ENCODE measurements around the gene CNOT6L. TPM values are rescaled to one million over a fixed set of nuclear protein-coding genes. Genes with fewer than 3 reads are reported as not detected.
"Not testable (repeated sequence)": the region's sequence is repeated elsewhere in the genome, so short reads cannot be mapped to it uniquely, and the experiment has no call there.

Gene CNOT6L
- total RNA-seq, 1 donor, result 14.2 TPM

DNA sequence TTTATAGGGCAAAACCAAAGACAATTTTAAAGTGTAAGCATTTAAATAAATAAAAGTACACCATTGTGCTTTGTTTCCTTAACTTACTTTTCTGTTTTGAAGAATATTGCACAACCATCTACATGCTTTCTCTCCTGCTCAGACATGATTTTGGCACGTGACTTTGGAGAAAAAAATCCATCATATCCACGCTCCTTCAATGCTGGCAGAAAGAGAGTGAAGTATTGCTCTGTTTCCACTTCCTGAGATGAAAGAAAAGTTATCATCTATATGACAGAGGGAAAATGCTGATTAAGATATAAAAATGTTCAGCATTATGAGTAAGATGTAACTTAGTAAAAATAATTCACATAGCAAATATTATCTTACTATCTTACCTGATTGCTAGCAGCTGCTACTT is 77.1 kb downstream of the CNOT6L start:
- DNase-seq (ENCODE audit: low read depth), result peak; percentile 17
- TF ChIP-seq, protein P1, sequence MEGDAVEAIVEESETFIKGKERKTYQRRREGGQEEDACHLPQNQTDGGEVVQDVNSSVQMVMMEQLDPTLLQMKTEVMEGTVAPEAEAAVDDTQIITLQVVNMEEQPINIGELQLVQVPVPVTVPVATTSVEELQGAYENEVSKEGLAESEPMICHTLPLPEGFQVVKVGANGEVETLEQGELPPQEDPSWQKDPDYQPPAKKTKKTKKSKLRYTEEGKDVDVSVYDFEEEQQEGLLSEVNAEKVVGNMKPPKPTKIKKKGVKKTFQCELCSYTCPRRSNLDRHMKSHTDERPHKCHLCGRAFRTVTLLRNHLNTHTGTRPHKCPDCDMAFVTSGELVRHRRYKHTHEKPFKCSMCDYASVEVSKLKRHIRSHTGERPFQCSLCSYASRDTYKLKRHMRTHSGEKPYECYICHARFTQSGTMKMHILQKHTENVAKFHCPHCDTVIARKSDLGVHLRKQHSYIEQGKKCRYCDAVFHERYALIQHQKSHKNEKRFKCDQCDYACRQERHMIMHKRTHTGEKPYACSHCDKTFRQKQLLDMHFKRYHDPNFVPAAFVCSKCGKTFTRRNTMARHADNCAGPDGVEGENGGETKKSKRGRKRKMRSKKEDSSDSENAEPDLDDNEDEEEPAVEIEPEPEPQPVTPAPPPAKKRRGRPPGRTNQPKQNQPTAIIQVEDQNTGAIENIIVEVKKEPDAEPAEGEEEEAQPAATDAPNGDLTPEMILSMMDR (IDR thresholded peaks at IDR 0.05; ENCODE audit: insufficient read depth, low read depth, low read length), result no peak
- H3K4me3 ChIP-seq (ENCODE audit: low read depth, low read length), result no peak overlapping the region

DNA sequence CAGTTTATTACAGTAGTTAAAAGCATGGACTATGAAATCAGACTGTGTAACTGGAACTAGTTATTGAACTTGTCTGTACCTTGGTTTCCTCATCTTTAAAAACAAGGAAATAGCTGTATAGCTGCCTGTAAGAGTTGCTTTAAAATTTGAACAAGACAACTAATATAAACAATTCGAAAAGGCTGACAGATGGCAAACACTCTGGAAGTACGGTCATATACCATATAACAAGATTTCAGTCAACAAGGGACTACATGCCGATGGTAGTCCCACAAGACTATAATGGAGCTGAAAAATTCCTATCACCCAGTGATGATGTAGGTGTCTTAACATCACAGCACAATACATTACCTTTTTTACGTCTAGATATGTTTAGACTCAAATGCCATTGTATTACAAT is 78.7 kb downstream of the CNOT6L start:
- TF ChIP-seq, protein P1 (IDR thresholded peaks at IDR 0.05; ENCODE audit: insufficient read depth, low read depth, low read length), result no peak

DNA sequence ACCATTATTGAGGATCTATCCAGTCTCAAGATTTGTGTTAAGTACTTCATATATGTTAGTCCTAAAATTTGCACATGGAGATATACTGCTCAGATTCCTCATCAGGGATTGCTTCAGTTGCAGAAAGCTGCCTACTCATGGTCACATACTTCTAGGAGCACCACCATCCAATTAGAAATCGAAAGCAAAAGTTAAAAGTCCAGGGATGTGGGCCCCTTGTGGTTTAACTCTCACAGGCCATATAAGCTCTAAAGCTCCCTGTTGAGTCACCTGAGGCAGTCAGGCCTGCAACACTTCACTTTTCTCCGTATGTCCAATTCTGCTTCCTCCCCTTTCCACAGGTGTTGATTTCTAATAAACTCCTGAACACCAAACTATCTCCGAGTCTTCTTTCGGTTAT is 84.2 kb downstream of the CNOT6L start:
- peak overlapping the region; percentile 5 for H3K4me3 ChIP-seq (ENCODE audit: low read depth, low read length)
- peak; percentile 93 for DNase-seq (ENCODE audit: low read depth)
- TF ChIP-seq, protein P1 (IDR thresholded peaks at IDR 0.05; ENCODE audit: insufficient read depth, low read depth, low read length), result peak; percentile 9

More for the DNA sequence above, 78.7 kb downstream of the CNOT6L start:
- no peak for DNase-seq (ENCODE audit: low read depth)
- H3K4me3 ChIP-seq (ENCODE audit: low read depth, low read length), result no peak overlapping the region

DNA sequence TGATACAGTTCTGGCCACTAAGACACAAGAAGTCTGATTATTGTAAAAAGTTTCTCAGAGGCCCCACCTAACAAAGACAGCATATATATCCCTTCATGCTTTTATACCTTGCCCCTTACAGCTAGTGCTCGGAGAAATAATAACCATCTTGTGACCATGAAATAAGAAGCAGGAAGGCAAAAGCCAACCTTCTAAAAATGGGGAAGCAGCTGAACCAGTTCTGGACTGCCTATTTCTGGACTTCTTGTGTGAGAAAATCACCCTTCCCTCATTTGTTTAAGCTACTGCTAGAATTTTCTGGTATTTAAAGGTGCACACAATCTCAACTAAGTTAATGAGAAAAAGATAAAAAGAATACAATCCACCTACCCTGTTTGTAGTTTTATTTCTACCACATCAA is 87.5 kb downstream of the CNOT6L start:
- H3K4me3 ChIP-seq (ENCODE audit: low read depth, low read length), result no peak overlapping the region
- no peak for DNase-seq (ENCODE audit: low read depth)
- TF ChIP-seq, protein P1 (IDR thresholded peaks at IDR 0.05; ENCODE audit: insufficient read depth, low read depth, low read length), result no peak

DNA sequence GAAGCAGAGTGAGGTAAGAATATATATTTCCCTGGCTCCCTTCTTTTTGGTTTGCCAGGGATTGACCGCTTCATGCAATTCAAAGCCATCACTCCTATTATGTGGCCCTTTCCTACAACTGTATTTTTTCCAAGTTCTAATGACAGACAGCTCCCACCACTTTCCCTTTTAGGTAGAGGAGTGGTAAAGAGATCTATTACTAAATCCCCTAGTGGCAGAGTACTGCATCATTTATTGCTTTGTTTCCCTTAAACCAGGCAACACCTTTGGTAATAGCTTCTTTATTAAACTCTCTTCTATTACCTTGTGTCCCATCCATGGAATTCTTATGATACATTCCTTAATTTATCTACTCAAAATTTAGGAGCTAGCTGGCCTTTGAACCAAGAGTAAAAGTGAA is 90.7 kb downstream of the CNOT6L start:
- H3K4me3 ChIP-seq (ENCODE audit: low read depth, low read length), result no peak overlapping the region
- TF ChIP-seq, protein P1 (IDR thresholded peaks at IDR 0.05; ENCODE audit: insufficient read depth, low read depth, low read length), result no peak

DNA sequence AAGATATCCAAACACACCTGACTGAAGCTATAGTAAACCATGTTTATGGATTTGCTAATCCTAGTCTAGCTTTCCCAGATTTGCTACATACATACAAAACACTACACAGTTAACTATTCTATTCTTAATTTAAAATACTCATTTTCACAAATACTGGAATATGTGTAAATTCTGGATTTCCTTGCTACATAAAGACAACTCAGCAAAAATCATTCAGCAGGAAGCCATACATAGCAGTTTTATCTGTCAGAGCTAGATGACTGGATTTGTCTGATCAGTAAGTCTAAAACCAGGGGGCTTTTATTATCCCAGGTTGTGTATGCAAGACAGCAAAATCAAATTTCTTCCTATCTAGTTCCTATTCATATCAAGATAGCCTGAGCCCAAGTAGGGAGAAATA is 98.1 kb downstream of the CNOT6L start:
- no peak for DNase-seq (ENCODE audit: low read depth)
- TF ChIP-seq, protein P1 (IDR thresholded peaks at IDR 0.05; ENCODE audit: insufficient read depth, low read depth, low read length), result no peak
- no peak overlapping the region for H3K4me3 ChIP-seq (ENCODE audit: low read depth, low read length)

More for the DNA sequence above, 90.7 kb downstream of the CNOT6L start:
- no peak for DNase-seq (ENCODE audit: low read depth)

DNA sequence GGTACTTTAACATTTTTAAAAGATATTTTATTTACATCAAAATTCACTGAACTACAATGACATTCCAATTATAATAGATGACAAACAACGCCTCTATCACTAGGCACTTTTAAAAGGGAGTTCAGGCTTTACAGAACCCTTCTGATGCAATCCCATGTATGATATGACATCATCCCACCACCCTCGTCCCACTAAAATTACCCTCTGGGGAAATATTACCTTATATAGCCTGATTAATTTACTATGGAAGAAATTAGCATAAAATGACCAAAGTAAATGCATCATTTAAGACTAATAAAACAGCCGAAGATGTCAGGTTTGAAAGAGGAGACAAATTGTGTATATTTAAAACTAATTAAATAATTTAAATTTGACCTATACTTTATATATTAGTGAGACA is 100.7 kb downstream of the CNOT6L start:
- not testable (repeated sequence) for DNase-seq (ENCODE audit: low read depth); H3K4me3 ChIP-seq (ENCODE audit: low read depth, low read length)
